GM23338 (cell line): Measurements from ENCODE around the gene EGFL7.
A peak's percentile ranks its signal among the peaks of the same experiment; 100 is the strongest.

ENCODE experiments used
- CREB1 ChIP-seq: fragments of 250-450 bp; sonication (Bioruptor Pico); IDR thresholded peaks from 2 replicates; pipeline ENCODE4 v1.5.0; 2020; ENCODE audit warnings: low read depth, mild to moderate bottlenecking, moderate library complexity
- EZH2 ChIP-seq: fragments of 200-600 bp; sonication (generic); IDR thresholded peaks from one replicate; pipeline ENCODE4 v1.8.0; 2017; ENCODE audit warnings: antibody characterized with exemption, mild to moderate bottlenecking, low read depth; ENCODE audit not compliant: unreplicated experiment
- EZH2phosphoT487 ChIP-seq: fragments of 200-600 bp; sonication (generic); IDR thresholded peaks from one replicate; pipeline ENCODE4 v1.8.1; 2018; ENCODE audit warnings: antibody characterized with exemption; ENCODE audit not compliant: unreplicated experiment
- JUNB ChIP-seq: IDR thresholded peaks from one replicate; pipeline ENCODE4 v1.6.1; 2016; ENCODE audit warnings: antibody characterized with exemption; ENCODE audit not compliant: unreplicated experiment
- POLR2AphosphoS5 ChIP-seq: IDR thresholded peaks from 2 replicates; pipeline ENCODE4 v1.6.1; 2016; ENCODE audit warnings: antibody characterized with exemption, low read depth
- ZNF114 ChIP-seq: fragments of 250-450 bp; sonication (Bioruptor Pico); IDR thresholded peaks from 2 replicates; pipeline ENCODE4 v1.5.0; 2020; ENCODE audit warnings: mild to moderate bottlenecking, moderate library complexity
- ZNF331 ChIP-seq: fragments of 250-450 bp; sonication (Bioruptor Pico); IDR thresholded peaks from 2 replicates; pipeline ENCODE4 v1.5.0; 2020; ENCODE audit warnings: low read depth, mild to moderate bottlenecking, moderate library complexity
- TF ChIP-seq, protein P1 (sequence below), 2 experiments: fragments of 200-600 bp in 1 of 2; sonication (generic) in 1 of 2; conservative IDR thresholded peaks; 2 replicates each; pipeline versions ENCODE4 v1.5.1 to v1.6.1; 2016 to 2017; ENCODE audit warnings: antibody characterized with exemption in 2 of 2, low read depth in 2 of 2, mild to moderate bottlenecking in 2 of 2, moderate library complexity in 1 of 2
- TF ChIP-seq, protein P2 (sequence below): IDR thresholded peaks from one replicate; pipeline ENCODE4 v1.6.1; 2018; ENCODE audit warnings: antibody characterized with exemption; ENCODE audit not compliant: unreplicated experiment
- TF ChIP-seq, protein P3 (sequence below): IDR thresholded peaks from 2 replicates; pipeline ENCODE4 v1.6.1; 2016; ENCODE audit warnings: antibody characterized with exemption
- TF ChIP-seq, protein P4 (sequence below): fragments of 250-450 bp; sonication (Bioruptor Pico); IDR thresholded peaks from 2 replicates; pipeline ENCODE4 v1.5.0; 2020; ENCODE audit warnings: mild to moderate bottlenecking, moderate library complexity

DNA sequence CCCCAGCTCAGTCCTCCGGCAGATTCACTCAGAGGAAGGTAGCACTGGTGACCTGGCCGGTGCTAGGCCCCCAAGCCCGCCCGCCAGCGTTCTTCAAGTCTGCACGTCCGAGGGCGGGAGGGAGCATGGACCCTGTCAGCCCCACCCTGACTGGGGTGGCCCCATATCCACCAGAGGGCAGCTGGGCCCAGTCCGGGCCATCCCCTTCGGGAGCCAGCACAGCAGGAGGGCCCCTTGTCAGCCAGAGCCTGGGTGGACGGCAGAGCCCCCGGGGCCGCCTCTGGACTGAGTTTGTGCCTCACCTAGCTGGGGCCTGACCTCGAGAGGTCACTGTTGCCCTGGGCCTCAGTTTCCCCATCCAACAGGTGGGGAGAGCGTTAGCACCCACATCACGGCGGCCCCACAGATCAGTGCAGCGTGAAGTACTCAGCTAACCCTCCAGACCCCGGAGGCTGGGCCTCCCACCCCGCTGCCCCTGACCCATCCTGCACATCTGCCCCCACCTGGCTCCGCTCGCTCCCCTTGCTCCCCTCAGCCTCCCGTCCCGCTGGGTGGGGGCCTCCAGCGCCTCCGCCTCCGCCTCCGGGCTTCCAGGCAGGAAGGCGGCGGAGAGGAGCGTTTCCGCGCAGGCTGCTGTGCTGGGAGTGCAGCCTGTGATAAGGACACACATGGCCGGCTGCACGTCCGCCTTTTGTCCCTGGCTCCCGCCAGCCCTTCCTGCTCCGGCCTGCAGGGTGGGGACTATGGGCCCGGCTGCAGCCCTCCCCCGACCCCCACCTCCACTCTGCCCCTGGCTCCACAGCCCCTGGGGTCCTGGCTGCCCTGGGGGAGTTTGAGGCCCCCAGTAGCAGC lies 16.6 kb upstream of the EGFL7 start:
- TF ChIP-seq JUNB (no peak), EZH2 (no peak), POLR2AphosphoS5 (no peak), EZH2phosphoT487 (no peak), CREB1 (no peak), ZNF331 (CRISPR knock-in tag) (no peak), ZNF114 (CRISPR knock-in tag) (no peak)
- TF ChIP-seq, protein P1, sequence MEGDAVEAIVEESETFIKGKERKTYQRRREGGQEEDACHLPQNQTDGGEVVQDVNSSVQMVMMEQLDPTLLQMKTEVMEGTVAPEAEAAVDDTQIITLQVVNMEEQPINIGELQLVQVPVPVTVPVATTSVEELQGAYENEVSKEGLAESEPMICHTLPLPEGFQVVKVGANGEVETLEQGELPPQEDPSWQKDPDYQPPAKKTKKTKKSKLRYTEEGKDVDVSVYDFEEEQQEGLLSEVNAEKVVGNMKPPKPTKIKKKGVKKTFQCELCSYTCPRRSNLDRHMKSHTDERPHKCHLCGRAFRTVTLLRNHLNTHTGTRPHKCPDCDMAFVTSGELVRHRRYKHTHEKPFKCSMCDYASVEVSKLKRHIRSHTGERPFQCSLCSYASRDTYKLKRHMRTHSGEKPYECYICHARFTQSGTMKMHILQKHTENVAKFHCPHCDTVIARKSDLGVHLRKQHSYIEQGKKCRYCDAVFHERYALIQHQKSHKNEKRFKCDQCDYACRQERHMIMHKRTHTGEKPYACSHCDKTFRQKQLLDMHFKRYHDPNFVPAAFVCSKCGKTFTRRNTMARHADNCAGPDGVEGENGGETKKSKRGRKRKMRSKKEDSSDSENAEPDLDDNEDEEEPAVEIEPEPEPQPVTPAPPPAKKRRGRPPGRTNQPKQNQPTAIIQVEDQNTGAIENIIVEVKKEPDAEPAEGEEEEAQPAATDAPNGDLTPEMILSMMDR (conservative IDR thresholded peaks at IDR 0.05; ENCODE audit: low read depth in 2 of 2) = 0 out of 4 replicates have a peak, but pooled peaks of 1 of the 2 experiments have one; percentile 10
- TF ChIP-seq, protein P2, sequence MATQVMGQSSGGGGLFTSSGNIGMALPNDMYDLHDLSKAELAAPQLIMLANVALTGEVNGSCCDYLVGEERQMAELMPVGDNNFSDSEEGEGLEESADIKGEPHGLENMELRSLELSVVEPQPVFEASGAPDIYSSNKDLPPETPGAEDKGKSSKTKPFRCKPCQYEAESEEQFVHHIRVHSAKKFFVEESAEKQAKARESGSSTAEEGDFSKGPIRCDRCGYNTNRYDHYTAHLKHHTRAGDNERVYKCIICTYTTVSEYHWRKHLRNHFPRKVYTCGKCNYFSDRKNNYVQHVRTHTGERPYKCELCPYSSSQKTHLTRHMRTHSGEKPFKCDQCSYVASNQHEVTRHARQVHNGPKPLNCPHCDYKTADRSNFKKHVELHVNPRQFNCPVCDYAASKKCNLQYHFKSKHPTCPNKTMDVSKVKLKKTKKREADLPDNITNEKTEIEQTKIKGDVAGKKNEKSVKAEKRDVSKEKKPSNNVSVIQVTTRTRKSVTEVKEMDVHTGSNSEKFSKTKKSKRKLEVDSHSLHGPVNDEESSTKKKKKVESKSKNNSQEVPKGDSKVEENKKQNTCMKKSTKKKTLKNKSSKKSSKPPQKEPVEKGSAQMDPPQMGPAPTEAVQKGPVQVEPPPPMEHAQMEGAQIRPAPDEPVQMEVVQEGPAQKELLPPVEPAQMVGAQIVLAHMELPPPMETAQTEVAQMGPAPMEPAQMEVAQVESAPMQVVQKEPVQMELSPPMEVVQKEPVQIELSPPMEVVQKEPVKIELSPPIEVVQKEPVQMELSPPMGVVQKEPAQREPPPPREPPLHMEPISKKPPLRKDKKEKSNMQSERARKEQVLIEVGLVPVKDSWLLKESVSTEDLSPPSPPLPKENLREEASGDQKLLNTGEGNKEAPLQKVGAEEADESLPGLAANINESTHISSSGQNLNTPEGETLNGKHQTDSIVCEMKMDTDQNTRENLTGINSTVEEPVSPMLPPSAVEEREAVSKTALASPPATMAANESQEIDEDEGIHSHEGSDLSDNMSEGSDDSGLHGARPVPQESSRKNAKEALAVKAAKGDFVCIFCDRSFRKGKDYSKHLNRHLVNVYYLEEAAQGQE = no peak
- TF ChIP-seq, protein P3, sequence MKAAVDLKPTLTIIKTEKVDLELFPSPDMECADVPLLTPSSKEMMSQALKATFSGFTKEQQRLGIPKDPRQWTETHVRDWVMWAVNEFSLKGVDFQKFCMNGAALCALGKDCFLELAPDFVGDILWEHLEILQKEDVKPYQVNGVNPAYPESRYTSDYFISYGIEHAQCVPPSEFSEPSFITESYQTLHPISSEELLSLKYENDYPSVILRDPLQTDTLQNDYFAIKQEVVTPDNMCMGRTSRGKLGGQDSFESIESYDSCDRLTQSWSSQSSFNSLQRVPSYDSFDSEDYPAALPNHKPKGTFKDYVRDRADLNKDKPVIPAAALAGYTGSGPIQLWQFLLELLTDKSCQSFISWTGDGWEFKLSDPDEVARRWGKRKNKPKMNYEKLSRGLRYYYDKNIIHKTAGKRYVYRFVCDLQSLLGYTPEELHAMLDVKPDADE = no peak
- TF ChIP-seq, protein P4, sequence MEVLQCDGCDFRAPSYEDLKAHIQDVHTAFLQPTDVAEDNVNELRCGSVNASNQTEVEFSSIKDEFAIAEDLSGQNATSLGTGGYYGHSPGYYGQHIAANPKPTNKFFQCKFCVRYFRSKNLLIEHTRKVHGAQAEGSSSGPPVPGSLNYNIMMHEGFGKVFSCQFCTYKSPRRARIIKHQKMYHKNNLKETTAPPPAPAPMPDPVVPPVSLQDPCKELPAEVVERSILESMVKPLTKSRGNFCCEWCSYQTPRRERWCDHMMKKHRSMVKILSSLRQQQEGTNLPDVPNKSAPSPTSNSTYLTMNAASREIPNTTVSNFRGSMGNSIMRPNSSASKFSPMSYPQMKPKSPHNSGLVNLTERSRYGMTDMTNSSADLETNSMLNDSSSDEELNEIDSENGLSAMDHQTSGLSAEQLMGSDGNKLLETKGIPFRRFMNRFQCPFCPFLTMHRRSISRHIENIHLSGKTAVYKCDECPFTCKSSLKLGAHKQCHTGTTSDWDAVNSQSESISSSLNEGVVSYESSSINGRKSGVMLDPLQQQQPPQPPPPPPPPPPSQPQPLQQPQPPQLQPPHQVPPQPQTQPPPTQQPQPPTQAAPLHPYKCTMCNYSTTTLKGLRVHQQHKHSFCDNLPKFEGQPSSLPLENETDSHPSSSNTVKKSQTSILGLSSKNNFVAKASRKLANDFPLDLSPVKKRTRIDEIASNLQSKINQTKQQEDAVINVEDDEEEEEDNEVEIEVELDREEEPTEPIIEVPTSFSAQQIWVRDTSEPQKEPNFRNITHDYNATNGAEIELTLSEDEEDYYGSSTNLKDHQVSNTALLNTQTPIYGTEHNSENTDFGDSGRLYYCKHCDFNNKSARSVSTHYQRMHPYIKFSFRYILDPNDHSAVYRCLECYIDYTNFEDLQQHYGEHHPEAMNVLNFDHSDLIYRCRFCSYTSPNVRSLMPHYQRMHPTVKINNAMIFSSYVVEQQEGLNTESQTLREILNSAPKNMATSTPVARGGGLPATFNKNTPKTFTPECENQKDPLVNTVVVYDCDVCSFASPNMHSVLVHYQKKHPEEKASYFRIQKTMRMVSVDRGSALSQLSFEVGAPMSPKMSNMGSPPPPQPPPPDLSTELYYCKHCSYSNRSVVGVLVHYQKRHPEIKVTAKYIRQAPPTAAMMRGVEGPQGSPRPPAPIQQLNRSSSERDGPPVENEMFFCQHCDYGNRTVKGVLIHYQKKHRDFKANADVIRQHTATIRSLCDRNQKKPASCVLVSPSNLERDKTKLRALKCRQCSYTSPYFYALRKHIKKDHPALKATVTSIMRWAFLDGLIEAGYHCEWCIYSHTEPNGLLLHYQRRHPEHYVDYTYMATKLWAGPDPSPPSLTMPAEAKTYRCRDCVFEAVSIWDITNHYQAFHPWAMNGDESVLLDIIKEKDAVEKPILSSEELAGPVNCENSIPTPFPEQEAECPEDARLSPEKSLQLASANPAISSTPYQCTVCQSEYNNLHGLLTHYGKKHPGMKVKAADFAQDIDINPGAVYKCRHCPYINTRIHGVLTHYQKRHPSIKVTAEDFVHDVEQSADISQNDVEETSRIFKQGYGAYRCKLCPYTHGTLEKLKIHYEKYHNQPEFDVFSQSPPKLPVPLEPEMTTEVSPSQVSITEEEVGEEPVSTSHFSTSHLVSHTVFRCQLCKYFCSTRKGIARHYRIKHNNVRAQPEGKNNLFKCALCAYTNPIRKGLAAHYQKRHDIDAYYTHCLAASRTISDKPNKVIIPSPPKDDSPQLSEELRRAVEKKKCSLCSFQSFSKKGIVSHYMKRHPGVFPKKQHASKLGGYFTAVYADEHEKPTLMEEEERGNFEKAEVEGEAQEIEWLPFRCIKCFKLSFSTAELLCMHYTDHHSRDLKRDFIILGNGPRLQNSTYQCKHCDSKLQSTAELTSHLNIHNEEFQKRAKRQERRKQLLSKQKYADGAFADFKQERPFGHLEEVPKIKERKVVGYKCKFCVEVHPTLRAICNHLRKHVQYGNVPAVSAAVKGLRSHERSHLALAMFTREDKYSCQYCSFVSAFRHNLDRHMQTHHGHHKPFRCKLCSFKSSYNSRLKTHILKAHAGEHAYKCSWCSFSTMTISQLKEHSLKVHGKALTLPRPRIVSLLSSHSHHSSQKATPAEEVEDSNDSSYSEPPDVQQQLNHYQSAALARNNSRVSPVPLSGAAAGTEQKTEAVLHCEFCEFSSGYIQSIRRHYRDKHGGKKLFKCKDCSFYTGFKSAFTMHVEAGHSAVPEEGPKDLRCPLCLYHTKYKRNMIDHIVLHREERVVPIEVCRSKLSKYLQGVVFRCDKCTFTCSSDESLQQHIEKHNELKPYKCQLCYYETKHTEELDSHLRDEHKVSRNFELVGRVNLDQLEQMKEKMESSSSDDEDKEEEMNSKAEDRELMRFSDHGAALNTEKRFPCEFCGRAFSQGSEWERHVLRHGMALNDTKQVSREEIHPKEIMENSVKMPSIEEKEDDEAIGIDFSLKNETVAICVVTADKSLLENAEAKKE (CRISPR knock-in tag) = no peak
